IMR-90 (cell line): ENCODE data around the gene PCBP3. TPM values are rescaled to one million over a fixed set of nuclear protein-coding genes. Genes with fewer than 3 reads are reported as not detected.

Experiments used
- ATAC-seq: fragments of 200-7000 bp; cut with Tn5 transposase; 2 replicates; pipeline ENCODE4 v1.9.1; 2020; ENCODE audit warnings: low read depth, mild to moderate bottlenecking, moderate library complexity
- BruUV-seq: library from RNA; stranded (reverse); fragments of 400-500 nt; replicated peaks from 2 replicates; lab custom pipeline; 2021; lab: Mats Ljungman, UMichigan
- CTCF ChIA-PET: fragments of 300-600 bp; formaldehyde crosslinking; extraction: SDS; loops from one replicate; lab custom pipeline; 2021; ENCODE audit warnings: antibody characterized with exemption; lab: Yijun Ruan, JAX
- POLR2A ChIA-PET: fragments of 300-600 bp; sonication (Branson Sonifier 250); formaldehyde crosslinking; loops from one replicate; lab custom pipeline; 2022; ENCODE audit warnings: antibody characterized with exemption; ENCODE audit not compliant: unreplicated experiment; lab: Charles Lee
- DNase-seq: peaks from one replicate; pipeline ENCODE4 v3.0.0; 2013
- H2AFZ ChIP-seq: replicated peaks from 2 replicates; pipeline ENCODE3; 2013; ENCODE audit warnings: low read length, mild to moderate bottlenecking; ENCODE audit not compliant: poor library complexity
- H2AK5ac ChIP-seq: 2 replicates; pipeline ENCODE4 v1.6.1; 2013; ENCODE audit warnings: low read depth, low read length, inconsistent platforms
- H2AK9ac ChIP-seq: replicated peaks from 2 replicates; pipeline ENCODE3; 2013; ENCODE audit warnings: mild to moderate bottlenecking, low read depth, low read length, moderate library complexity; ENCODE audit not compliant: poor library complexity
- H2BK120ac ChIP-seq: 2 replicates; pipeline ENCODE4 v1.6.1; 2013; ENCODE audit warnings: low read depth, low read length, inconsistent platforms
- H2BK15ac ChIP-seq: 3 replicates; pipeline ENCODE4 v1.6.1; 2013; ENCODE audit warnings: low read depth, low read length, inconsistent platforms
- H2BK20ac ChIP-seq: 2 replicates; pipeline ENCODE4 v1.6.1; 2013; ENCODE audit warnings: low read depth, mild to moderate bottlenecking, inconsistent platforms, low read length, moderate library complexity
- H2BK5ac ChIP-seq: 2 replicates; pipeline ENCODE4 v1.6.1; 2013; ENCODE audit warnings: mild to moderate bottlenecking, low read depth, low read length, inconsistent platforms; ENCODE audit not compliant: poor library complexity, severe bottlenecking
- H3K14ac ChIP-seq: replicated peaks from 2 replicates; pipeline ENCODE4 v1.6.1; 2013; ENCODE audit warnings: low read depth, low read length, inconsistent platforms
- H3K18ac ChIP-seq: 2 replicates; pipeline ENCODE4 v1.6.1; 2013; ENCODE audit warnings: low read depth, low read length, control low read depth
- H3K23ac ChIP-seq: 2 replicates; pipeline ENCODE4 v1.6.1; 2013; ENCODE audit warnings: low read depth, low read length, inconsistent platforms
- H3K27ac ChIP-seq: 2 replicates; pipeline ENCODE4 v1.5.1; 2013; ENCODE audit warnings: mild to moderate bottlenecking, control low read depth, low read length; ENCODE audit not compliant: insufficient read depth
- H3K27me3 ChIP-seq: 2 replicates; pipeline ENCODE4 v1.6.1; 2013; ENCODE audit warnings: low read length; ENCODE audit not compliant: control insufficient read depth, insufficient read depth
- H3K36me3 ChIP-seq: 2 replicates; pipeline ENCODE4 v1.6.1; 2013; ENCODE audit warnings: low read length, mixed read lengths; ENCODE audit not compliant: control insufficient read depth, insufficient read depth
- H3K4ac ChIP-seq: 2 replicates; pipeline ENCODE4 v1.6.1; 2013; ENCODE audit warnings: low read depth, low read length, inconsistent platforms
- H3K4me1 ChIP-seq: 2 replicates; pipeline ENCODE4 v1.6.1; 2013; ENCODE audit warnings: low read length, mixed read lengths; ENCODE audit not compliant: control insufficient read depth, insufficient read depth
- H3K4me2 ChIP-seq: 2 replicates; pipeline ENCODE4 v1.6.1; 2013; ENCODE audit warnings: low read depth, mild to moderate bottlenecking, control low read depth, low read length, moderate library complexity
- H3K4me3 ChIP-seq: 2 replicates; pipeline ENCODE4 v1.5.1; 2013; ENCODE audit warnings: low read depth, mild to moderate bottlenecking, control low read depth, low read length, moderate library complexity; ENCODE audit not compliant: insufficient read depth
- H3K56ac ChIP-seq: 2 replicates; pipeline ENCODE4 v1.6.1; 2013; ENCODE audit warnings: low read length, inconsistent platforms; ENCODE audit not compliant: insufficient read depth; ENCODE audit errors: extremely low read depth
- H3K79me1 ChIP-seq, 2 experiments: 2 replicates each; pipeline ENCODE4 v1.6.1; 2013; ENCODE audit warnings: low read length in 2 of 2, inconsistent platforms in 1 of 2, low read depth in 1 of 2
- H3K9ac ChIP-seq: 2 replicates; pipeline ENCODE4 v1.6.1; 2013; ENCODE audit warnings: low read depth, low read length, control low read depth
- H3K9me1 ChIP-seq: 2 replicates; pipeline ENCODE4 v1.6.1; 2013; ENCODE audit warnings: low read length, inconsistent platforms; ENCODE audit not compliant: insufficient read depth
- H3K9me3 ChIP-seq: 2 replicates; pipeline ENCODE4 v1.6.1; 2013; ENCODE audit warnings: low read length; ENCODE audit not compliant: control insufficient read depth, insufficient read depth
- H4K20me1 ChIP-seq: 2 replicates; pipeline ENCODE4 v1.6.1; 2013; ENCODE audit warnings: low read length, inconsistent platforms; ENCODE audit not compliant: insufficient read depth
- H4K5ac ChIP-seq: 2 replicates; pipeline ENCODE4 v1.6.1; 2013; ENCODE audit warnings: mild to moderate bottlenecking, low read depth, low read length, control low read depth
- H4K8ac ChIP-seq, 2 experiments: 2 replicates each; pipeline ENCODE4 v1.6.1; 2013; ENCODE audit warnings: low read depth in 2 of 2, low read length in 2 of 2, control low read depth in 1 of 2, inconsistent platforms in 1 of 2
- H4K91ac ChIP-seq: 2 replicates; pipeline ENCODE4 v1.6.1; 2013; ENCODE audit warnings: low read depth, low read length, inconsistent platforms; ENCODE audit not compliant: insufficient read depth
- BHLHE40 ChIP-seq: fragments of 150-350 bp; IDR thresholded peaks from 2 replicates; pipeline ENCODE4 v1.6.1; 2016; ENCODE audit warnings: mild to moderate bottlenecking, low read depth, low read length
- CEBPB ChIP-seq: IDR thresholded peaks from 2 replicates; pipeline ENCODE4 v1.6.1; 2012; ENCODE audit warnings: low read depth, low read length, improper control_type of control experiment
- CHD1 ChIP-seq: IDR thresholded peaks from 2 replicates; pipeline ENCODE4 v1.6.1; 2012; ENCODE audit warnings: low read depth, low read length, improper control_type of control experiment
- CTCF ChIP-seq: conservative IDR thresholded peaks from 2 replicates; pipeline ENCODE4 v1.5.1; 2012; ENCODE audit warnings: mild to moderate bottlenecking, low read depth, low read length, improper control_type of control experiment
- FOS ChIP-seq: fragments of 150-350 bp; IDR thresholded peaks from 2 replicates; pipeline ENCODE4 v1.6.1; 2016; ENCODE audit warnings: low read depth, low read length
- MAFK ChIP-seq: IDR thresholded peaks from 2 replicates; pipeline ENCODE4 v1.6.1; 2012; ENCODE audit warnings: low read depth, low read length, improper control_type of control experiment
- MAZ ChIP-seq: IDR thresholded peaks from 2 replicates; pipeline ENCODE4 v1.6.1; 2012; ENCODE audit warnings: low read depth, mild to moderate bottlenecking, low read length, improper control_type of control experiment, moderate library complexity, borderline replicate concordance
- NFE2L2 ChIP-seq: fragments of 150-350 bp; IDR thresholded peaks from 2 replicates; pipeline ENCODE4 v1.6.1; 2016; ENCODE audit warnings: low read depth, mild to moderate bottlenecking, low read length
- POLR2A ChIP-seq: IDR thresholded peaks from 2 replicates; pipeline ENCODE4 v1.6.1; 2012; ENCODE audit warnings: mild to moderate bottlenecking, low read depth, low read length
- RCOR1 ChIP-seq: IDR thresholded peaks from 2 replicates; pipeline ENCODE4 v1.6.1; 2012; ENCODE audit warnings: mild to moderate bottlenecking, low read length, improper control_type of control experiment; ENCODE audit not compliant: insufficient replicate concordance
- RFX5 ChIP-seq: IDR thresholded peaks from 2 replicates; pipeline ENCODE4 v1.8.0; 2012; ENCODE audit warnings: low read depth, mild to moderate bottlenecking, low read length, moderate library complexity
- SMC3 ChIP-seq: fragments of 150-350 bp; IDR thresholded peaks from 2 replicates; pipeline ENCODE4 v1.6.1; 2016; ENCODE audit warnings: low read depth, mild to moderate bottlenecking, antibody characterized with exemption, low read length, moderate library complexity
- USF2 ChIP-seq: fragments of 150-350 bp; IDR thresholded peaks from 2 replicates; pipeline ENCODE4 v1.6.1; 2017; ENCODE audit warnings: mild to moderate bottlenecking, antibody characterized with exemption, low read length, low read depth
- WGBS, 2 experiments: methylation state at CpG; one replicate each; pipeline versions ENCODE4 v1.1.5 to v1.1.7; 2013; ENCODE audit warnings: missing lambda C conversion rate in 2 of 2; ENCODE audit not compliant: insufficient read length in 1 of 2; ENCODE audit errors: extremely low coverage in 2 of 2; 5-methylcytosine and 5-hydroxymethylcytosine counted together
- dilution Hi-C: fragments of 300-500 bp; cut with HindIII; formaldehyde crosslinking; loops from one replicate; pipeline ENCODE4 v1.14.3; 2018; ENCODE audit warnings: low sequenced_read_pairs; ENCODE audit not compliant: unreplicated experiment
- in situ Hi-C: fragments of 300-500 bp; cut with MboI; formaldehyde crosslinking; loops from 3 replicates; pipeline ENCODE4 v1.14.3; 2019; ENCODE audit warnings: low sequenced_read_pairs, inconsistent platforms, mixed read lengths
- intact Hi-C: fragments of 100-400 bp; cut with micrococcal nuclease; formaldehyde crosslinking; loops from 2 replicates; pipeline ENCODE4 v1.10.0; 2022
- polyA plus RNA-seq, 3 experiments: library from polyadenylated mRNA; depleted of rRNA; stranded (reverse); fragments of >200 nt; gene quantifications; 2 replicates each; pipeline ENCODE4 v1.2.3, GENCODE V29; 2012; ENCODE audit warnings: low replicate concordance in 1 of 3
- total RNA-seq: library from RNA; depleted of rRNA; stranded (reverse); fragments of >200 nt; gene quantifications from 2 replicates; pipeline ENCODE4 v1.2.3, GENCODE V29; 2012

PCBP3 gene
- total and polyA plus RNA-seq, 2 of the 4 experiments (the other 2 are of a cell fraction) = 2.9 to 3.9 TPM

- H2AFZ ChIP-seq = peak overlapping the region; percentile 89
- intact Hi-C loops (loop anchor here (5.0 to 10.0 kb wide), 2 partner anchors 316 to 354 kb away; partner anchors contain the start of genes C21orf58, MCM3AP, PCNT and YBEY), in situ Hi-C loops (loop anchor here (5.0 kb wide), 1 partner anchor 121 kb away; no protein-coding TSS in a partner anchor), dilution Hi-C loops (no loop called here)
- peak overlapping the region; percentile 62; the same call in 2 of the 3 replicates for H2BK15ac ChIP-seq
- H3K9me3 ChIP-seq = no peaks in the 10 kb centered on the region
- H4K20me1 ChIP-seq = no peaks in the 10 kb centered on the region
- H3K27me3 ChIP-seq = no peaks in the 10 kb centered on the region
- peak overlapping the region; percentile 46 for H2BK5ac ChIP-seq
- H3K56ac ChIP-seq = no peak overlapping the region; the same call in 1 of the 2 replicates
- CTCF ChIA-PET = interaction anchor here (0.6 to 2.0 kb wide), 6 partner anchors 13 to 507 kb away, joined by 3 to 7 read pairs (median 4); no protein-coding TSS in a partner anchor
- H4K5ac ChIP-seq = peak overlapping the region; percentile 52; the same call in 1 of the 2 replicates
- peak overlapping the region; percentile 67 to 93; a peak in 3 of 4 replicates for H4K8ac ChIP-seq
- no peaks in the 10 kb centered on the region for H3K9me1 ChIP-seq
- no TSS peak for BruUV-seq
- H2AK5ac ChIP-seq = peak overlapping the region; percentile 99
- H3K18ac ChIP-seq = peak overlapping the region; percentile 6; the same call in 1 of the 2 replicates
- H4K91ac ChIP-seq = peak overlapping the region; percentile 80
- H3K23ac ChIP-seq = 0 out of 2 replicates have a peak overlapping the region, but pooled peaks have one; percentile 18
- DNase-seq = peak; percentile 44
- H3K4me3 ChIP-seq = no peak overlapping the region
- WGBS, 2 experiments = 71% methylated on average over 7 of the region's 25 CpGs; no CpG with 5 or more reads in 1 of the 2 experiments
- POLR2A ChIA-PET = interaction anchor here (0.5 kb wide), 1 partner anchor 90 kb away, joined by 3 read pairs; no protein-coding TSS in a partner anchor
- no peak overlapping the region; the same call in 1 of the 2 replicates for H3K4me2 ChIP-seq
- peaks cover 0 to 22% of the 10 kb centered on the region in 2 experiments; a peak in 1 of 4 replicates for H3K79me1 ChIP-seq
- H3K4me1 ChIP-seq = peaks cover 44% of the 10 kb centered on the region
- peak; percentile 58 for ATAC-seq
- H2BK120ac ChIP-seq = peak overlapping the region; percentile 98
- H2AK9ac ChIP-seq = peak overlapping the region; percentile 100
- peak overlapping the region; percentile 18; the same call in 1 of the 2 replicates for H3K9ac ChIP-seq
- H3K4ac ChIP-seq = peak overlapping the region; percentile 100
- H3K36me3 ChIP-seq = no peaks in the 10 kb centered on the region
- peak overlapping the region; percentile 92 for H3K14ac ChIP-seq
- H3K27ac ChIP-seq = peak overlapping the region; percentile 91
- peak overlapping the region; percentile 88 for H2BK20ac ChIP-seq
- TF ChIP-seq POLR2A = no peak
- peak; percentile 89 for TF ChIP-seq CTCF
- TF ChIP-seq NFE2L2 = no peak
- no peak for TF ChIP-seq RFX5
- TF ChIP-seq MAFK = no peak
- no peak for TF ChIP-seq BHLHE40
- TF ChIP-seq USF2 = no peak
- peak; percentile 54; the same call in 1 of the 2 replicates for TF ChIP-seq MAZ
- no peak for TF ChIP-seq CHD1
- TF ChIP-seq FOS = no peak
- no peak for TF ChIP-seq CEBPB
- TF ChIP-seq SMC3 = peak; percentile 81
- no peak for TF ChIP-seq RCOR1
Observed at GRCh38 chr21:45970674-45971615, 327.4 kb downstream of the PCBP3 start.
